ENCODE data around the gene GH2.

GH2 gene

GRCh38 chr17:63853260-63853659 lies 28.5 kb downstream of the GH2 start:
- Histone ChIP-seq H3K4me1 (ENCODE audit: control insufficient read depth, insufficient read depth, low read length) (no peaks in the 10 kb centered on the region), H3K4me3 (ENCODE audit: low read depth, low read length) (no peak overlapping the region), H3K27ac (ENCODE audit: extremely low read depth, low read depth, low read length) (no peak overlapping the region), H3K36me3 (ENCODE audit: control insufficient read depth in 2 of 2, insufficient read depth in 1 of 2, low read length in 2 of 2) (no peaks in the 10 kb centered on the region), H3K9me3 (ENCODE audit: control insufficient read depth, insufficient read depth, low read depth, low read length) (no peaks in the 10 kb centered on the region)
- TF ChIP-seq ZNF239 (tag by site-specific recombination; IDR thresholded peaks at IDR 0.05), result no peak
- TF ChIP-seq ZIC2 (tag by site-specific recombination; IDR thresholded peaks at IDR 0.05), result no peak
- peak; percentile 94 for TF ChIP-seq ZNF121 (tag by site-specific recombination; IDR thresholded peaks at IDR 0.05)
- no peak for TF ChIP-seq ZSCAN30 (tag by site-specific recombination; IDR thresholded peaks at IDR 0.05)
- ChIA-PET CTCF (interaction anchor here (0.9 to 1.8 kb wide), 3 partner anchors 13 to 428 kb away, joined by 3 to 5 read pairs (median 3); no protein-coding TSS in a partner anchor), POLR2A (no interaction called here)

- ChIA-PET POLR2A (no interaction called here), CTCF (interaction anchor here (0.6 to 9.5 kb wide), 2 partner anchors 16 to 1348 kb away, joined by 4 to 62 read pairs; no protein-coding TSS in a partner anchor)
- H3K36me3 ChIP-seq (ENCODE audit: control insufficient read depth in 2 of 2, insufficient read depth in 1 of 2, low read length in 2 of 2), result no peaks in the 10 kb centered on the region
- H3K27ac ChIP-seq (ENCODE audit: extremely low read depth, low read depth, low read length), result no peak overlapping the region
- H3K4me1 ChIP-seq (ENCODE audit: control insufficient read depth, insufficient read depth, low read length), result no peaks in the 10 kb centered on the region
- H3K9me3 ChIP-seq (ENCODE audit: control insufficient read depth, insufficient read depth, low read depth, low read length), result no peaks in the 10 kb centered on the region
- TF ChIP-seq PRDM4 (tag by site-specific recombination; IDR thresholded peaks at IDR 0.05) (0 out of 2 replicates have a peak, but pooled peaks have one; percentile 16), PATZ1 (tag by site-specific recombination; IDR thresholded peaks at IDR 0.05) (no peak), YY1 (tag by site-specific recombination; IDR thresholded peaks at IDR 0.05) (no peak), ZNF366 (tag by site-specific recombination; conservative IDR thresholded peaks at IDR 0.05) (peak; percentile 64)
- H3K4me3 ChIP-seq (ENCODE audit: low read depth, low read length), result no peak overlapping the region
These were observed 31.3 kb downstream of the GH2 start for GRCh38 chr17:63850401-63850800.

- H3K27ac ChIP-seq (ENCODE audit: extremely low read depth, low read depth, low read length), result peak overlapping the region; percentile 56; the same call in 1 of the 2 replicates
- no peaks in the 10 kb centered on the region for H3K9me3 ChIP-seq (ENCODE audit: control insufficient read depth, insufficient read depth, low read depth, low read length)
- H3K4me1 ChIP-seq (ENCODE audit: control insufficient read depth, insufficient read depth, low read length), result no peaks in the 10 kb centered on the region
- H3K4me3 ChIP-seq (ENCODE audit: low read depth, low read length), result peak overlapping the region; percentile 1
- H3K36me3 ChIP-seq (ENCODE audit: control insufficient read depth in 2 of 2, insufficient read depth in 1 of 2, low read length in 2 of 2), result no peaks in the 10 kb centered on the region
- CTCF ChIA-PET, result interaction anchor here (0.6 to 9.5 kb wide), 19 partner anchors 11 to 1300 kb away, joined by 3 to 62 read pairs (median 4); partner anchors contain the start of gene GH2
- POLR2A ChIA-PET, result interaction anchor here (0.9 to 1.9 kb wide), 4 partner anchors 10 to 75 kb away, joined by 3 to 6 read pairs (median 4); partner anchors contain the start of genes CCDC47, DDX42 and PSMC5
- 0 out of 2 replicates have a peak, but pooled peaks have one; percentile 21 for TF ChIP-seq ZNF518A (tag by site-specific recombination; conservative IDR thresholded peaks at IDR 0.05; ENCODE audit: low read depth)
- TF ChIP-seq ZNF174 (tag by site-specific recombination; IDR thresholded peaks at IDR 0.05), result 0 out of 2 replicates have a peak, but pooled peaks have one; percentile 25
- peak; percentile 48; the same call in 1 of the 2 replicates for TF ChIP-seq ZBTB48 (tag by site-specific recombination; IDR thresholded peaks at IDR 0.05)
- peak; percentile 24; the same call in 1 of the 2 replicates for TF ChIP-seq CTCF (tag by site-specific recombination; IDR thresholded peaks at IDR 0.05)
- TF ChIP-seq MZF1 (tag by site-specific recombination; IDR thresholded peaks at IDR 0.05; ENCODE audit: borderline replicate concordance), result no peak
- TF ChIP-seq SP3 (tag by site-specific recombination; IDR thresholded peaks at IDR 0.05), result peak; percentile 36; the same call in 1 of the 2 replicates
- 0 out of 2 replicates have a peak, but pooled peaks have one; percentile 29 for TF ChIP-seq ZNF394 (tag by site-specific recombination; IDR thresholded peaks at IDR 0.05; ENCODE audit: borderline replicate concordance)
- TF ChIP-seq ZNF610 (tag by site-specific recombination; IDR thresholded peaks at IDR 0.05; ENCODE audit: borderline replicate concordance), result peak; percentile 93; the same call in 1 of the 2 replicates
These were observed 32.7 kb downstream of the GH2 start for GRCh38 chr17:63848834-63849689.
